H9 (cell line): ENCODE data around the gene ENPP6. TPM values are rescaled to one million over a fixed set of nuclear protein-coding genes. Genes with fewer than 3 reads are reported as not detected.

Experiments used
- DNase-seq: peaks from one replicate; pipeline ENCODE4 v3.0.0-alpha.2; 2017
- H2AFZ ChIP-seq: one replicate; pipeline ENCODE4 v1.6.1; 2013; ENCODE audit warnings: mild to moderate bottlenecking, low read length, control low read depth, moderate library complexity
- H2AK5ac ChIP-seq: 2 replicates; pipeline ENCODE4 v1.6.1; 2013; ENCODE audit warnings: low read length, control low read depth, mixed read lengths; ENCODE audit not compliant: insufficient read length
- H2BK120ac ChIP-seq: one replicate; pipeline ENCODE4 v1.6.1; 2013; ENCODE audit warnings: low read depth, mild to moderate bottlenecking, low read length, control low read depth, inconsistent platforms; ENCODE audit not compliant: poor library complexity, severe bottlenecking
- H2BK12ac ChIP-seq: 2 replicates; pipeline ENCODE4 v1.6.1; 2013; ENCODE audit warnings: low read length, control low read depth, mixed read lengths, low read depth; ENCODE audit not compliant: insufficient read length
- H2BK15ac ChIP-seq: 2 replicates; pipeline ENCODE4 v1.6.1; 2013; ENCODE audit warnings: low read depth, low read length, control low read depth
- H2BK20ac ChIP-seq: one replicate; pipeline ENCODE4 v1.6.1; 2013; ENCODE audit warnings: low read depth, mild to moderate bottlenecking, low read length, control low read depth, inconsistent platforms; ENCODE audit not compliant: poor library complexity, severe bottlenecking
- H2BK5ac ChIP-seq: 2 replicates; pipeline ENCODE4 v1.6.1; 2013; ENCODE audit warnings: low read length, control low read depth, mixed read lengths; ENCODE audit not compliant: insufficient read length
- H3K14ac ChIP-seq: 2 replicates; pipeline ENCODE4 v1.6.1; 2013; ENCODE audit warnings: low read length, control low read depth; ENCODE audit not compliant: insufficient read depth
- H3K18ac ChIP-seq: 2 replicates; pipeline ENCODE4 v1.6.1; 2013; ENCODE audit warnings: low read depth, mild to moderate bottlenecking, mixed read lengths, low read length, control low read depth; ENCODE audit not compliant: insufficient read length
- H3K23ac ChIP-seq: 2 replicates; pipeline ENCODE4 v1.6.1; 2013; ENCODE audit warnings: low read length, control low read depth, mixed read lengths, low read depth; ENCODE audit not compliant: insufficient read length
- H3K23me2 ChIP-seq: 2 replicates; pipeline ENCODE4 v1.6.1; 2013; ENCODE audit warnings: low read depth, mild to moderate bottlenecking, mixed read lengths, low read length, control low read depth; ENCODE audit not compliant: insufficient read length, poor library complexity, severe bottlenecking
- H3K27ac ChIP-seq: 2 replicates; pipeline ENCODE4 v1.5.1; 2013; ENCODE audit warnings: low read length, control low read depth, mixed read lengths, low read depth; ENCODE audit not compliant: insufficient read length
- H3K27me3 ChIP-seq: 2 replicates; pipeline ENCODE4 v1.6.1; 2013; ENCODE audit warnings: low read length, control low read depth, inconsistent platforms; ENCODE audit not compliant: insufficient read depth
- H3K4ac ChIP-seq: 2 replicates; pipeline ENCODE4 v1.6.1; 2013; ENCODE audit warnings: low read depth, mild to moderate bottlenecking, control low read depth, inconsistent platforms, low read length, moderate library complexity
- H3K4me1 ChIP-seq: 2 replicates; pipeline ENCODE4 v1.6.1; 2013; ENCODE audit warnings: low read length, control low read depth, inconsistent platforms; ENCODE audit not compliant: insufficient read depth
- H3K4me2 ChIP-seq: 2 replicates; pipeline ENCODE4 v1.6.1; 2013; ENCODE audit warnings: low read length, control low read depth, mixed read lengths; ENCODE audit not compliant: insufficient read length, insufficient read depth
- H3K56ac ChIP-seq: 2 replicates; pipeline ENCODE4 v1.6.1; 2013; ENCODE audit warnings: low read depth, mild to moderate bottlenecking, mixed read lengths, low read length, control low read depth; ENCODE audit not compliant: insufficient read length
- H3K79me1 ChIP-seq: 2 replicates; pipeline ENCODE4 v1.6.1; 2013; ENCODE audit warnings: low read depth, mild to moderate bottlenecking, moderate library complexity, low read length, control low read depth, inconsistent platforms; ENCODE audit not compliant: insufficient read depth, poor library complexity, severe bottlenecking
- H3K79me2 ChIP-seq: 2 replicates; pipeline ENCODE4 v1.6.1; 2013; ENCODE audit warnings: low read length, control low read depth, inconsistent platforms; ENCODE audit not compliant: insufficient read depth
- H3K9ac ChIP-seq: 2 replicates; pipeline ENCODE4 v1.6.1; 2013; ENCODE audit warnings: low read length, control low read depth, mixed read lengths; ENCODE audit not compliant: insufficient read length; ENCODE audit errors: extremely low read depth
- H3K9me3 ChIP-seq: one replicate; pipeline ENCODE4 v1.6.1; 2013; ENCODE audit warnings: low read depth, low read length, inconsistent platforms; ENCODE audit not compliant: control insufficient read depth
- H3T11ph ChIP-seq: one replicate; pipeline ENCODE4 v1.6.1; 2013; ENCODE audit warnings: mild to moderate bottlenecking, low read length, control low read depth, inconsistent platforms
- H4K20me1 ChIP-seq: one replicate; pipeline ENCODE4 v1.6.1; 2013; ENCODE audit not compliant: control insufficient read depth, insufficient read length, insufficient read depth
- H4K5ac ChIP-seq: 2 replicates; pipeline ENCODE4 v1.6.1; 2013; ENCODE audit warnings: low read depth, mild to moderate bottlenecking, mixed read lengths, low read length, control low read depth; ENCODE audit not compliant: insufficient read length
- H4K8ac ChIP-seq: replicated peaks from 2 replicates; pipeline ENCODE4 v1.6.1; 2013; ENCODE audit warnings: low read length, control low read depth, mixed read lengths, low read depth; ENCODE audit not compliant: insufficient read length
- H4K91ac ChIP-seq: 2 replicates; pipeline ENCODE4 v1.6.1; 2013; ENCODE audit warnings: low read depth, mild to moderate bottlenecking, moderate library complexity, mixed read lengths, low read length, control low read depth; ENCODE audit not compliant: insufficient read length
- H3K27ac Mint-ChIP-seq, 3 experiments: 2 replicates in 2 of 3; 3 replicates in 1 of 3; pipeline ENCODE4 v1.8.0; 2020 to 2021; ENCODE audit warnings: mixed read lengths in 3 of 3, mild to moderate bottlenecking in 1 of 3, moderate library complexity in 1 of 3
- H3K27me3 Mint-ChIP-seq: 2 replicates; pipeline ENCODE4 v1.8.0; 2021; ENCODE audit warnings: low read depth, mild to moderate bottlenecking, moderate library complexity, mixed read lengths
- H3K36me3 Mint-ChIP-seq, 3 experiments: 2 replicates in 2 of 3; 3 replicates in 1 of 3; pipeline ENCODE4 v1.8.0; 2020 to 2021; ENCODE audit warnings: low read depth in 3 of 3, mixed read lengths in 3 of 3; ENCODE audit not compliant: insufficient read depth in 1 of 3
- H3K4me1 Mint-ChIP-seq, 2 experiments: 2 replicates each; pipeline ENCODE4 v1.8.0; 2020; ENCODE audit warnings: mixed read lengths in 2 of 2
- H3K4me3 Mint-ChIP-seq, 2 experiments: 2 replicates in 1 of 2; 3 replicates in 1 of 2; pipeline ENCODE4 v1.8.0; 2020 to 2021; ENCODE audit warnings: mild to moderate bottlenecking in 2 of 2, mixed read lengths in 2 of 2, moderate library complexity in 1 of 2
- H3K9me3 Mint-ChIP-seq, 2 experiments: 2 replicates in 1 of 2; 3 replicates in 1 of 2; pipeline ENCODE4 v1.8.0; 2020; ENCODE audit warnings: mild to moderate bottlenecking in 2 of 2, mixed read lengths in 2 of 2, moderate library complexity in 1 of 2
- WGBS: extraction: QIAGEN DNeasy Blood & Tissue Kit; methylation state at CpG from one replicate; pipeline ENCODE4 v1.1.7; 2013; ENCODE audit warnings: missing lambda C conversion rate, low lambda C conversion rate, mixed read lengths; ENCODE audit not compliant: insufficient read length; ENCODE audit errors: extremely low coverage; 5-methylcytosine and 5-hydroxymethylcytosine counted together
- total RNA-seq: library from RNA; stranded (reverse); gene quantifications from 2 replicates; pipeline ENCODE4 v1.2.1, GENCODE V29; 2021
- TF ChIP-seq, protein P1 (sequence below): fragments of 200-600 bp; sonication (generic); conservative IDR thresholded peaks from 3 replicates; pipeline ENCODE4 v1.8.0; 2021; ENCODE audit warnings: antibody characterized with exemption, mild to moderate bottlenecking

Gene ENPP6
- total RNA-seq, 1 experiment from 2014 or later: not detected

- no peak overlapping the region for H4K5ac ChIP-seq
- H2BK5ac ChIP-seq: no peak overlapping the region
- H2BK15ac ChIP-seq: no peak overlapping the region
- H4K91ac ChIP-seq: no peak overlapping the region
- no peak overlapping the region for H2BK120ac ChIP-seq
- H4K20me1 ChIP-seq: no peaks in the 10 kb centered on the region
- no peak overlapping the region for H2AFZ ChIP-seq
- Mint-ChIP-seq H3K4me3 (no peak overlapping the region), H3K27me3 (peaks cover 10% of the 10 kb centered on the region), H3K27ac (no peak overlapping the region), H3K4me1 (no peaks in the 10 kb centered on the region), H3K9me3 (no peaks in the 10 kb centered on the region), H3K36me3 (no peaks in the 10 kb centered on the region)
- no peak overlapping the region for H3K27ac ChIP-seq
- no peaks in the 10 kb centered on the region for H3K9me3 ChIP-seq
- no peaks in the 10 kb centered on the region for H3K23me2 ChIP-seq
- no peak overlapping the region for H3K4me2 ChIP-seq
- no peak overlapping the region for H3K4ac ChIP-seq
- no peak overlapping the region for H3K56ac ChIP-seq
- H3K9ac ChIP-seq: no peak overlapping the region
- H3K18ac ChIP-seq: no peak overlapping the region
- no peak overlapping the region for H2BK20ac ChIP-seq
- TF ChIP-seq, protein P1, sequence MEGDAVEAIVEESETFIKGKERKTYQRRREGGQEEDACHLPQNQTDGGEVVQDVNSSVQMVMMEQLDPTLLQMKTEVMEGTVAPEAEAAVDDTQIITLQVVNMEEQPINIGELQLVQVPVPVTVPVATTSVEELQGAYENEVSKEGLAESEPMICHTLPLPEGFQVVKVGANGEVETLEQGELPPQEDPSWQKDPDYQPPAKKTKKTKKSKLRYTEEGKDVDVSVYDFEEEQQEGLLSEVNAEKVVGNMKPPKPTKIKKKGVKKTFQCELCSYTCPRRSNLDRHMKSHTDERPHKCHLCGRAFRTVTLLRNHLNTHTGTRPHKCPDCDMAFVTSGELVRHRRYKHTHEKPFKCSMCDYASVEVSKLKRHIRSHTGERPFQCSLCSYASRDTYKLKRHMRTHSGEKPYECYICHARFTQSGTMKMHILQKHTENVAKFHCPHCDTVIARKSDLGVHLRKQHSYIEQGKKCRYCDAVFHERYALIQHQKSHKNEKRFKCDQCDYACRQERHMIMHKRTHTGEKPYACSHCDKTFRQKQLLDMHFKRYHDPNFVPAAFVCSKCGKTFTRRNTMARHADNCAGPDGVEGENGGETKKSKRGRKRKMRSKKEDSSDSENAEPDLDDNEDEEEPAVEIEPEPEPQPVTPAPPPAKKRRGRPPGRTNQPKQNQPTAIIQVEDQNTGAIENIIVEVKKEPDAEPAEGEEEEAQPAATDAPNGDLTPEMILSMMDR: no peak
- DNase-seq: no peak
- H2AK5ac ChIP-seq: no peak overlapping the region
- no peak overlapping the region for H4K8ac ChIP-seq
- no peak overlapping the region for H2BK12ac ChIP-seq
- H3K23ac ChIP-seq: no peak overlapping the region
- H3K79me1 ChIP-seq: no peaks in the 10 kb centered on the region
- H3K4me1 ChIP-seq: no peaks in the 10 kb centered on the region
- H3K27me3 ChIP-seq: no peaks in the 10 kb centered on the region
- no peak overlapping the region; the same call in 1 of the 2 replicates for H3K14ac ChIP-seq
- WGBS: no CpG with 5 or more reads among the region's 4 CpGs
- H3T11ph ChIP-seq: no peak overlapping the region
- H3K79me2 ChIP-seq: no peaks in the 10 kb centered on the region
These were observed 102.3 kb downstream of the ENPP6 start for GRCh38 chr4:184115399-184115798.
